HepG2 (cell line): Measurements from ENCODE around the gene FNDC3B. TPM values are rescaled to one million over a fixed set of nuclear protein-coding genes. Genes with fewer than 3 reads are reported as not detected.
A peak's percentile ranks its signal among the peaks of the same experiment; 100 is the strongest.

Experiments
- ATAC-seq: fragments of 200-7000 bp; cut with Tn5 transposase; 3 replicates; pipeline ENCODE4 v1.9.1; 2020; ENCODE audit warnings: mild to moderate bottlenecking, moderate library complexity
- BruUV-seq: library from RNA; stranded (reverse); fragments of 400-500 nt; replicated peaks from 2 replicates; lab custom pipeline; 2021; lab: Mats Ljungman, UMichigan
- CTCF ChIA-PET: fragments of 300-600 bp; formaldehyde crosslinking; extraction: SDS; loops from one replicate; lab custom pipeline; 2021; ENCODE audit warnings: low total read pairs, inconsistent platforms, low intra/inter-chr PET ratio; lab: Yijun Ruan, JAX
- POLR2A ChIA-PET: fragments of 350-600 bp; sonication (Branson Sonifier 250); formaldehyde crosslinking; loops from one replicate; lab custom pipeline; 2020; ENCODE audit warnings: antibody characterized with exemption, inconsistent platforms; lab: Yijun Ruan, JAX
- DNase-seq: peaks from one replicate; pipeline ENCODE4 v3.0.0-alpha.2; 2015; ENCODE audit warnings: low spot score
- FAIRE-seq: peaks from 3 replicates; lab custom pipeline; 2011; peaks lifted over from hg19 to GRCh38; lab: Jason Lieb, UNC
- H2AFZ ChIP-seq: one replicate; pipeline ENCODE4 v1.6.1; 2011; ENCODE audit warnings: low read length, inconsistent platforms
- H3K27ac ChIP-seq: fragments of 300-600 bp; 3 replicates; pipeline ENCODE4 v1.8.0; 2011; ENCODE audit warnings: mixed run types, mild to moderate bottlenecking, mixed read lengths, low read length, inconsistent platforms; ENCODE audit not compliant: insufficient read depth; ENCODE audit errors: extremely low read length
- H3K27me3 ChIP-seq, 2 experiments: fragments of 200-600 bp in 1 of 2; 2 replicates in 1 of 2; 3 replicates in 1 of 2; pipeline versions ENCODE4 v1.6.0 to v1.8.0; 2011; ENCODE audit warnings: low read length in 2 of 2, mild to moderate bottlenecking in 2 of 2, moderate library complexity in 2 of 2, inconsistent platforms in 1 of 2; ENCODE audit not compliant: insufficient read depth in 2 of 2, control insufficient read depth in 1 of 2
- H3K36me3 ChIP-seq, 2 experiments: fragments of 200-600 bp in 1 of 2; replicated peaks in 1 of 2; 2 replicates in 1 of 2; 3 replicates in 1 of 2; pipeline versions ENCODE4 v1.5.1 to v1.8.0; 2011; ENCODE audit warnings: low read length in 2 of 2, inconsistent platforms in 1 of 2; ENCODE audit not compliant: insufficient read depth in 2 of 2, control insufficient read depth in 1 of 2
- H3K4me1 ChIP-seq: 2 replicates; pipeline ENCODE4 v1.5.1; 2012; ENCODE audit warnings: low read length, inconsistent platforms; ENCODE audit not compliant: insufficient read depth
- H3K4me2 ChIP-seq: 2 replicates; pipeline ENCODE4 v1.6.0; 2011; ENCODE audit warnings: low read depth, low read length, inconsistent platforms
- H3K4me3 ChIP-seq, 3 experiments: fragments of 200-600 bp in 1 of 3; sonication (generic), shearing (Covaris generic) in 1 of 3; replicated peaks in 1 of 3; 2 replicates each; pipeline ENCODE4 v1.5.1; 2011 to 2016; ENCODE audit warnings: low read length in 3 of 3, inconsistent platforms in 2 of 3, low read depth in 2 of 3, mild to moderate bottlenecking in 2 of 3, control low read depth in 1 of 3, mixed read lengths in 1 of 3; ENCODE audit not compliant: insufficient read depth in 1 of 3
- H3K79me2 ChIP-seq: one replicate; pipeline ENCODE4 v1.6.1; 2011; ENCODE audit warnings: low read length, inconsistent platforms; ENCODE audit not compliant: insufficient read depth
- H3K9ac ChIP-seq: 2 replicates; pipeline ENCODE4 v1.6.0; 2011; ENCODE audit warnings: mild to moderate bottlenecking, low read depth, low read length, inconsistent platforms; ENCODE audit not compliant: insufficient read depth
- H3K9me3 ChIP-seq: 2 replicates; pipeline ENCODE4 v1.5.1; 2012; ENCODE audit warnings: mild to moderate bottlenecking, low read length
- H4K20me1 ChIP-seq: 2 replicates; pipeline ENCODE4 v1.6.0; 2011; ENCODE audit warnings: inconsistent platforms, mild to moderate bottlenecking, low read length, moderate library complexity; ENCODE audit not compliant: insufficient read depth
- MAF1 ChIP-seq: sonication (generic); formaldehyde crosslinking; IDR thresholded peaks from 2 replicates; pipeline ENCODE4 v1.5.0; 2020; ENCODE audit warnings: missing genetic modification reagents, borderline replicate concordance
- RBM22 ChIP-seq: fragments of 200-400 bp; formaldehyde crosslinking; optimal IDR thresholded peaks from 2 replicates; pipeline ENCODE3; 2017; ENCODE audit warnings: mild to moderate bottlenecking, low read length, moderate library complexity
- TBX3 ChIP-seq: fragments of 450-650 bp; IDR thresholded peaks from 2 replicates; pipeline ENCODE4 v1.6.1; 2017; ENCODE audit warnings: antibody characterized with exemption, mild to moderate bottlenecking, inconsistent platforms, borderline replicate concordance
- ZNF660 ChIP-seq: sonication (generic); formaldehyde crosslinking; IDR thresholded peaks from 2 replicates; pipeline ENCODE4 v1.5.1; 2020; ENCODE audit warnings: mild to moderate bottlenecking, low read depth, missing genetic modification reagents, borderline replicate concordance
- ZNF781 ChIP-seq: sonication (generic); formaldehyde crosslinking; IDR thresholded peaks from 2 replicates; pipeline ENCODE4 v1.5.1; 2020; ENCODE audit warnings: borderline replicate concordance, mild to moderate bottlenecking, missing genetic modification reagents; ENCODE audit errors: not compliant biosample characterization
- WGBS: methylation state at CpG from one replicate; pipeline ENCODE4 v1.1.6; 2017; ENCODE audit warnings: low lambda C conversion rate; 5-methylcytosine and 5-hydroxymethylcytosine counted together
- in situ Hi-C: cut with HindIII; loops from 2 replicates; pipeline ENCODE4 v1.10.0; 2017; ENCODE audit warnings: low pct_unique_long_range_greater_than_20kb; ENCODE audit not compliant: extremely low pct_ligation_motif_present
- intact Hi-C: fragments of 100-400 bp; cut with micrococcal nuclease; formaldehyde crosslinking; loops from one replicate; pipeline ENCODE4 v1.10.0; 2022; ENCODE audit not compliant: unreplicated experiment
- polyA plus RNA-seq, 8 experiments: library from polyadenylated mRNA; depleted of rRNA in 3 of 8; stranded (reverse) in 7 of 8; unstranded in 1 of 8; fragments of >200 nt; fragmentation: Illumina TruSeq in 4 of 8; extraction: Trizol in 4 of 8; gene quantifications; 2 replicates each; pipeline versions ENCODE4 v1.2.1 to v1.2.3, GENCODE V29; 2011 to 2016; ENCODE audit warnings: low read depth in 4 of 8, missing spikeins in 1 of 8, mixed read lengths in 1 of 8; ENCODE audit not compliant: insufficient read depth in 1 of 8
- total RNA-seq, 5 experiments: library from RNA; depleted of rRNA; stranded (reverse); fragments of >200 nt; fragmentation: Illumina TruSeq; extraction: Trizol; gene quantifications; 2 replicates each; pipeline ENCODE4 v1.2.3, GENCODE V29; 2016; ENCODE audit warnings: low read depth in 1 of 5
- TF ChIP-seq, protein P1 (sequence below): sonication (generic); formaldehyde crosslinking; IDR thresholded peaks from 2 replicates; pipeline ENCODE4 v1.9.0; 2022; ENCODE audit warnings: missing genetic modification reagents, mild to moderate bottlenecking, borderline replicate concordance
- TF ChIP-seq, protein P2 (sequence below): sonication (generic); formaldehyde crosslinking; IDR thresholded peaks from 2 replicates; pipeline ENCODE4 v1.4.0; 2020; ENCODE audit warnings: mild to moderate bottlenecking, missing genetic modification reagents

Gene FNDC3B
- total and polyA plus RNA-seq, 2 of the 13 experiments (the other 11 are each of a cell fraction or from before 2014, with no cell fraction given), result 74.8 to 103 TPM

DNA sequence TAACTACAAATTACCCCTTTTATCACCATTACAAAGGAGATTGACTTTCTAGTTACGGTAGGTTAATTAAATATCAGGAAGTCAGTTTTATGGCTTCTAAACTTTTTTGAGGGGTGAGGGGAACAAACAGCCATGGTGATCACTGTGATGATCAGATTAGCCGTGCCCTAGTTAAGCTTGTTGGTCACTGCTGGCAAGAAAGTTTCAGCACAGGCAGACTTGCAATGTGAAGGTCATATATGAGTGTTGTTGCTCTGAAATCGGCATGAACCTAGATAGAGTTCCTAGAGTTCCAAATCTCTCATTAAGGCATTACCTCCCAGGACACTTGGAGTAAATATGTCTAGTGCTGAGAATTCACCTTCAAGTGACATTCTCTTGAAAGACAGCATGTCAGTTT is 252.3 kb downstream of the FNDC3B start:
- in situ Hi-C loops, result no loop called here
- ChIA-PET CTCF (no interaction called here), POLR2A (no interaction called here)
- BruUV-seq, result no TSS peak
- Histone ChIP-seq H3K79me2 (peaks cover 56% of the 10 kb centered on the region), H3K36me3 (peaks cover 40 to 96% of the 10 kb centered on the region in 2 experiments), H3K9me3 (no peaks in the 10 kb centered on the region), H3K9ac (no peak overlapping the region), H4K20me1 (peaks cover 96% of the 10 kb centered on the region), H3K4me1 (no peaks in the 10 kb centered on the region; the same call in 1 of the 2 replicates), H3K27me3 (no peaks in the 10 kb centered on the region), H3K27ac (no peak overlapping the region), H3K4me2 (no peak overlapping the region), H3K4me3 (no peak overlapping the region), H2AFZ (no peak overlapping the region)
- FAIRE-seq (no peak), ATAC-seq (no peak), DNase-seq (no peak)
- TF ChIP-seq MAF1 (CRISPR knock-in tag) (no peak), ZNF781 (CRISPR knock-in tag) (no peak), ZNF660 (CRISPR knock-in tag) (no peak), RBM22 (peak; percentile 92), TBX3 (no peak)
- TF ChIP-seq, protein P1, sequence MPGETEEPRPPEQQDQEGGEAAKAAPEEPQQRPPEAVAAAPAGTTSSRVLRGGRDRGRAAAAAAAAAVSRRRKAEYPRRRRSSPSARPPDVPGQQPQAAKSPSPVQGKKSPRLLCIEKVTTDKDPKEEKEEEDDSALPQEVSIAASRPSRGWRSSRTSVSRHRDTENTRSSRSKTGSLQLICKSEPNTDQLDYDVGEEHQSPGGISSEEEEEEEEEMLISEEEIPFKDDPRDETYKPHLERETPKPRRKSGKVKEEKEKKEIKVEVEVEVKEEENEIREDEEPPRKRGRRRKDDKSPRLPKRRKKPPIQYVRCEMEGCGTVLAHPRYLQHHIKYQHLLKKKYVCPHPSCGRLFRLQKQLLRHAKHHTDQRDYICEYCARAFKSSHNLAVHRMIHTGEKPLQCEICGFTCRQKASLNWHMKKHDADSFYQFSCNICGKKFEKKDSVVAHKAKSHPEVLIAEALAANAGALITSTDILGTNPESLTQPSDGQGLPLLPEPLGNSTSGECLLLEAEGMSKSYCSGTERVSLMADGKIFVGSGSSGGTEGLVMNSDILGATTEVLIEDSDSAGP (CRISPR knock-in tag), result no peak
- TF ChIP-seq, protein P2, sequence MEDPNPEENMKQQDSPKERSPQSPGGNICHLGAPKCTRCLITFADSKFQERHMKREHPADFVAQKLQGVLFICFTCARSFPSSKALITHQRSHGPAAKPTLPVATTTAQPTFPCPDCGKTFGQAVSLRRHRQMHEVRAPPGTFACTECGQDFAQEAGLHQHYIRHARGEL, result no peak
- intact Hi-C loops, result no loop called here
- WGBS, result 95% methylated on average over 3 of the region's 3 CpGs
